Measurements from ENCODE around the gene ALDOA. TPM values are rescaled to one million over a fixed set of nuclear protein-coding genes. Genes with fewer than 3 reads are reported as not detected.

Gene ALDOA
- total RNA-seq, 4 donors from 2014 or later, result 836 to 988 (median 910) TPM

- WGBS, 2 donors, result 4 to 5% methylated on average over 23 to 24 of the region's 27 CpGs
- TF ChIP-seq CTCF (IDR thresholded peaks at IDR 0.05) (no peak), POLR2A (IDR thresholded peaks at IDR 0.05) (no peak)
- intact Hi-C loops (cut with DNase I; ENCODE audit: low total_unique reads), result loop anchor here (5.0 kb wide), 1 partner anchor 102 kb away; the partner anchor contains the start of gene TMEM219
Observed at GRCh38 chr16:30063893-30064728, 1.4 kb upstream of the ALDOA start.

GRCh38 chr16:30064729-30065101 lies 845 bp upstream of the ALDOA start:
- intact Hi-C loops (cut with DNase I; ENCODE audit: low total_unique reads), result loop anchor here (5.0 kb wide), 1 partner anchor 102 kb away; the partner anchor contains the start of gene TMEM219
- no peak for DNase-seq (ENCODE audit: low spot score in 2 of 2)
- 0% methylated on average over 17 of the region's 25 CpGs for WGBS, 2 donors
- TF ChIP-seq POLR2A (IDR thresholded peaks at IDR 0.05) (peak in 1 of 2 donors; percentile 5), CTCF (IDR thresholded peaks at IDR 0.05) (no peak)
- peak overlapping the region; percentile 39 for H3K4me3 ChIP-seq (ENCODE audit: low read depth, poor library complexity, severe bottlenecking)

More at GRCh38 chr16:30063893-30064728, 1.4 kb upstream of the ALDOA start:
- DNase-seq (ENCODE audit: low spot score in 2 of 2), result peak; percentile 73 to 95
- peak overlapping the region; percentile 39 for H3K4me3 ChIP-seq (ENCODE audit: low read depth, poor library complexity, severe bottlenecking)

- 0 to 1% methylated on average over 42 of the region's 44 CpGs for WGBS, 2 donors
- intact Hi-C loops (cut with DNase I; ENCODE audit: low total_unique reads), result no loop called here
- DNase-seq (ENCODE audit: low spot score in 2 of 2), result no peak
- peak overlapping the region; percentile 98 for H3K4me3 ChIP-seq (ENCODE audit: low read depth, poor library complexity, severe bottlenecking)
- TF ChIP-seq CTCF (IDR thresholded peaks at IDR 0.05), result no peak
- TF ChIP-seq POLR2A (IDR thresholded peaks at IDR 0.05), result no peak
Observed at GRCh38 chr16:30065943-30066760, 592 bp downstream of the ALDOA start.

GRCh38 chr16:30066761-30067583 lies 1.4 kb downstream of the ALDOA start:
- DNase-seq (ENCODE audit: low spot score in 2 of 2), result no peak
- H3K4me3 ChIP-seq (ENCODE audit: low read depth, poor library complexity, severe bottlenecking), result peak overlapping the region; percentile 98
- 20 to 39% methylated on average over 12 to 21 of the region's 21 CpGs for WGBS, 2 donors
- no peak for TF ChIP-seq POLR2A (IDR thresholded peaks at IDR 0.05)
- TF ChIP-seq CTCF (IDR thresholded peaks at IDR 0.05), result no peak
- intact Hi-C loops (cut with DNase I; ENCODE audit: low total_unique reads), result no loop called here

GRCh38 chr16:30067584-30067916 lies 2.0 kb downstream of the ALDOA start:
- WGBS, 2 donors, result 60 to 70% methylated on average over 6 of the region's 6 CpGs
- DNase-seq (ENCODE audit: low spot score in 2 of 2), result no peak
- no peak for TF ChIP-seq POLR2A (IDR thresholded peaks at IDR 0.05)
- no peak for TF ChIP-seq CTCF (IDR thresholded peaks at IDR 0.05)
- no peak overlapping the region for H3K4me3 ChIP-seq (ENCODE audit: low read depth, poor library complexity, severe bottlenecking)
- intact Hi-C loops (cut with DNase I; ENCODE audit: low total_unique reads), result no loop called here
